CD14-positive monocyte (primary cell): ENCODE results near the gene ARHGAP33. TPM values are rescaled to one million over a fixed set of nuclear protein-coding genes. Genes with fewer than 3 reads are reported as not detected.

Experiments
- DNase-seq, 3 donors: peaks; one replicate each; pipeline ENCODE4 v3.0.0-alpha.2; 2011 to 2022
- H2AFZ ChIP-seq: 2 replicates; pipeline ENCODE4 v1.6.0; 2012; ENCODE audit warnings: mild to moderate bottlenecking, low read depth, low read length, inconsistent platforms; ENCODE audit not compliant: insufficient read depth, poor library complexity, severe bottlenecking
- H3K27ac ChIP-seq, 2 donors: 1 replicate in 1 of 2; 2 replicates in 1 of 2; pipeline ENCODE4 v1.5.1; 2012 to 2013; ENCODE audit warnings: low read length in 2 of 2, control low read depth in 1 of 2, inconsistent platforms in 1 of 2, low read depth in 1 of 2, mild to moderate bottlenecking in 1 of 2
- H3K27me3 ChIP-seq, 2 donors: one replicate each; pipeline versions ENCODE4 v1.6.0 to v1.6.1; 2011 to 2013; ENCODE audit warnings: low read length in 2 of 2; ENCODE audit not compliant: control insufficient read depth in 2 of 2, insufficient read depth in 2 of 2
- H3K36me3 ChIP-seq, 2 donors: replicated peaks in 1 of 2; 1 replicate in 1 of 2; 2 replicates in 1 of 2; pipeline versions ENCODE4 v1.5.1 to v1.6.1; 2012 to 2013; ENCODE audit warnings: low read length in 2 of 2, control low read depth in 1 of 2, inconsistent platforms in 1 of 2, mild to moderate bottlenecking in 1 of 2; ENCODE audit not compliant: insufficient read depth in 2 of 2, control insufficient read depth in 1 of 2
- H3K4me1 ChIP-seq, 2 donors: 1 replicate in 1 of 2; 2 replicates in 1 of 2; pipeline versions ENCODE4 v1.5.1 to v1.6.1; 2012 to 2013; ENCODE audit warnings: low read length in 2 of 2, control low read depth in 1 of 2, inconsistent platforms in 1 of 2, mild to moderate bottlenecking in 1 of 2, moderate library complexity in 1 of 2; ENCODE audit not compliant: insufficient read depth in 2 of 2, control insufficient read depth in 1 of 2
- H3K4me2 ChIP-seq: replicated peaks from 2 replicates; pipeline ENCODE3; 2012; ENCODE audit warnings: low read length, moderate library complexity, mild to moderate bottlenecking; ENCODE audit not compliant: poor library complexity, severe bottlenecking; ENCODE audit errors: extremely low read depth
- H3K4me3 ChIP-seq, 3 experiments: fragments of 200-600 bp in 1 of 3; sonication (generic) in 1 of 3; replicated peaks in 1 of 3; 1 replicate in 2 of 3; 2 replicates in 1 of 3; pipeline ENCODE4 v1.5.1; 2011 to 2013; ENCODE audit warnings: low read length in 3 of 3, mild to moderate bottlenecking in 3 of 3, control low read depth in 2 of 3, low read depth in 2 of 3, inconsistent platforms in 1 of 3, moderate library complexity in 1 of 3
- H3K79me2 ChIP-seq: 2 replicates; pipeline ENCODE4 v1.6.0; 2012; ENCODE audit warnings: mild to moderate bottlenecking, control low read depth, inconsistent platforms, low read length, moderate library complexity; ENCODE audit not compliant: insufficient read depth
- H3K9ac ChIP-seq: 2 replicates; pipeline ENCODE4 v1.6.0; 2017; ENCODE audit warnings: low read length, mild to moderate bottlenecking; ENCODE audit not compliant: insufficient read depth, poor library complexity, severe bottlenecking
- H3K9me3 ChIP-seq, 2 donors: replicated peaks in 1 of 2; 1 replicate in 1 of 2; 2 replicates in 1 of 2; pipeline versions ENCODE4 v1.5.1 to v1.6.1; 2012 to 2013; ENCODE audit warnings: low read length in 2 of 2, control low read depth in 1 of 2; ENCODE audit not compliant: control insufficient read depth in 1 of 2, insufficient read depth in 1 of 2
- H4K20me1 ChIP-seq: 2 replicates; pipeline ENCODE4 v1.6.0; 2012; ENCODE audit warnings: mild to moderate bottlenecking, low read length, control low read depth, moderate library complexity; ENCODE audit not compliant: insufficient read depth
- H3K27ac Mint-ChIP-seq, 7 donors: one replicate each; pipeline ENCODE4 v1.8.0; 2020; ENCODE audit warnings: mild to moderate bottlenecking in 7 of 7, mixed read lengths in 7 of 7, moderate library complexity in 6 of 7, inconsistent platforms in 2 of 7
- H3K27me3 Mint-ChIP-seq, 3 donors: one replicate each; pipeline ENCODE4 v1.8.0; 2021 to 2022; ENCODE audit warnings: low read depth in 3 of 3, mild to moderate bottlenecking in 3 of 3, mixed read lengths in 3 of 3, moderate library complexity in 3 of 3, inconsistent platforms in 1 of 3
- H3K36me3 Mint-ChIP-seq, 2 donors: one replicate each; pipeline ENCODE4 v1.8.0; 2020; ENCODE audit warnings: mixed read lengths in 2 of 2, inconsistent platforms in 1 of 2, mild to moderate bottlenecking in 1 of 2
- H3K4me1 Mint-ChIP-seq: one replicate; pipeline ENCODE4 v1.8.0; 2020; ENCODE audit warnings: mild to moderate bottlenecking, mixed read lengths
- H3K4me3 Mint-ChIP-seq, 2 donors: one replicate each; pipeline ENCODE4 v1.8.0; 2020; ENCODE audit warnings: mild to moderate bottlenecking in 2 of 2, mixed read lengths in 2 of 2, moderate library complexity in 1 of 2
- H3K9me3 Mint-ChIP-seq, 7 donors: one replicate each; pipeline ENCODE4 v1.8.0; 2020 to 2022; ENCODE audit warnings: mixed read lengths in 7 of 7, mild to moderate bottlenecking in 6 of 7, moderate library complexity in 6 of 7, inconsistent platforms in 2 of 7
- CTCF ChIP-seq: fragments of 200-600 bp; IDR thresholded peaks from one replicate; pipeline ENCODE4 v1.8.0; 2022; ENCODE audit warnings: antibody characterized with exemption, mild to moderate bottlenecking
- WGBS: methylation state at CpG from one replicate; pipeline ENCODE4 v1.1.5; 2013; ENCODE audit warnings: missing lambda C conversion rate; ENCODE audit not compliant: insufficient coverage; 5-methylcytosine and 5-hydroxymethylcytosine counted together
- intact Hi-C, 2 donors: fragments of 100-400 bp; cut with micrococcal nuclease; formaldehyde crosslinking; loops; one replicate each; pipeline versions ENCODE4 v1.15.0 to v1.15.1; 2023
- polyA plus RNA-seq, 3 donors: library from polyadenylated mRNA; depleted of rRNA in 1 of 3; unstranded in 2 of 3; stranded (reverse) in 1 of 3; fragments of 300-500 nt in 2 of 3; fragments of >200 nt in 1 of 3; fragmentation: Illumina TruSeq in 2 of 3; gene quantifications; 1 replicate in 2 of 3; 2 replicates in 1 of 3; pipeline ENCODE4 v1.2.3, GENCODE V29; 2012 to 2021

ARHGAP33 gene
- polyA plus RNA-seq, 3 donors, result 8.6 TPM; not detected in 2

- no peak overlapping the region for H3K4me3 Mint-ChIP-seq
- H3K27ac Mint-ChIP-seq, result no peak overlapping the region
- no peak overlapping the region for H3K27ac ChIP-seq
- H3K4me3 ChIP-seq, result no peak overlapping the region
- H3K9ac ChIP-seq, result no peak overlapping the region
- no peak overlapping the region for H3K4me2 ChIP-seq
- H4K20me1 ChIP-seq, result no peaks in the 10 kb centered on the region
- no peak for TF ChIP-seq CTCF
- peaks cover 0 to 4% of the 10 kb centered on the region in 2 donors for H3K9me3 ChIP-seq
- H3K36me3 ChIP-seq, result no peaks in the 10 kb centered on the region
- no peak overlapping the region for H2AFZ ChIP-seq
- H3K4me1 ChIP-seq, result peaks cover 7 to 9% of the 10 kb centered on the region in 2 donors
- intact Hi-C loops, result no loop called here
- H3K4me1 Mint-ChIP-seq, result peaks cover 18% of the 10 kb centered on the region
- H3K9me3 Mint-ChIP-seq, result peaks cover 0 to 17% (median 3%) of the 10 kb centered on the region in 7 donors
- peaks cover 0 to 16% of the 10 kb centered on the region in 2 donors for H3K27me3 ChIP-seq
- H3K27me3 Mint-ChIP-seq, result peaks cover 18 to 33% (median 29%) of the 10 kb centered on the region in 3 donors
- no peaks in the 10 kb centered on the region for H3K36me3 Mint-ChIP-seq
- 100% methylated on average over 1 of the region's 3 CpGs for WGBS
- no peaks in the 10 kb centered on the region for H3K79me2 ChIP-seq
- DNase-seq, result no peak
These were observed 26.5 kb downstream of the ARHGAP33 start for GRCh38 chr19:35801828-35802227.

GRCh38 chr19:35805526-35806102 lies 30.2 kb downstream of the ARHGAP33 start:
- H3K27me3 ChIP-seq, result no peaks in the 10 kb centered on the region
- Mint-ChIP-seq H3K36me3 (no peaks in the 10 kb centered on the region), H3K4me1 (peaks cover 14% of the 10 kb centered on the region), H3K9me3 (peaks cover 0 to 14% (median 3%) of the 10 kb centered on the region in 7 donors), H3K4me3 (no peak overlapping the region), H3K27me3 (peaks cover 3 to 13% (median 7%) of the 10 kb centered on the region in 3 donors), H3K27ac (peak overlapping the region in 1 of 7 donors; percentile 68)
- no peak for DNase-seq
- H3K9ac ChIP-seq, result no peak overlapping the region
- no peak overlapping the region for H3K27ac ChIP-seq
- no peak overlapping the region for H3K4me3 ChIP-seq
- intact Hi-C loops, result no loop called here
- no peaks in the 10 kb centered on the region for H4K20me1 ChIP-seq
- WGBS, result 92% methylated on average over 4 of the region's 5 CpGs
- peaks cover 0 to 4% of the 10 kb centered on the region in 2 donors for H3K9me3 ChIP-seq
- H3K36me3 ChIP-seq, result no peaks in the 10 kb centered on the region
- H3K4me2 ChIP-seq, result no peak overlapping the region
- no peaks in the 10 kb centered on the region for H3K79me2 ChIP-seq
- H3K4me1 ChIP-seq, result peaks cover 7 to 9% of the 10 kb centered on the region in 2 donors
- TF ChIP-seq CTCF, result no peak
- H2AFZ ChIP-seq, result no peak overlapping the region
